Thyroid gland (tissue), 4 donors: Measurements from ENCODE around the gene DOHH. TPM values are rescaled to one million over a fixed set of nuclear protein-coding genes. Genes with fewer than 3 reads are reported as not detected.

Source experiments
- DNase-seq, 2 donors: peaks; one replicate each; pipeline ENCODE4 v3.0.0-alpha.2; 2019
- H3K27ac ChIP-seq, 3 donors: fragments of 200-600 bp; sonication (generic); 1 replicate in 2 of 3; 2 replicates in 1 of 3; pipeline ENCODE4 v1.5.1; 2016 to 2019; ENCODE audit warnings: mild to moderate bottlenecking in 1 of 3, moderate library complexity in 1 of 3
- H3K27me3 ChIP-seq: fragments of 200-600 bp; sonication (generic); one replicate; pipeline ENCODE4 v1.5.1; 2019
- H3K36me3 ChIP-seq, 2 donors: fragments of 200-600 bp; sonication (generic); one replicate each; pipeline ENCODE4 v1.5.1; 2016 to 2019
- H3K4me1 ChIP-seq, 2 donors: fragments of 200-600 bp; sonication (generic); one replicate each; pipeline ENCODE4 v1.5.1; 2017 to 2019
- H3K4me3 ChIP-seq, 3 donors: fragments of 200-600 bp; sonication (generic); replicated peaks in 1 of 3; 1 replicate in 2 of 3; 2 replicates in 1 of 3; pipeline ENCODE4 v1.5.1; 2016; ENCODE audit warnings: mild to moderate bottlenecking in 1 of 3
- H3K9me3 ChIP-seq: fragments of 200-600 bp; sonication (generic); one replicate; pipeline ENCODE4 v1.5.1; 2017
- POLR2A ChIP-seq, 2 donors: fragments of 450-650 bp; IDR thresholded peaks; one replicate each; pipeline ENCODE4 v1.6.1; 2017; ENCODE audit warnings: antibody characterized with exemption in 2 of 2, mild to moderate bottlenecking in 2 of 2, moderate library complexity in 1 of 2
- WGBS, 2 donors: methylation state at CpG; one replicate each; pipeline ENCODE4 v1.1.5; 2017; 5-methylcytosine and 5-hydroxymethylcytosine counted together
- intact Hi-C: fragments of 100-400 bp; cut with DNase I; formaldehyde crosslinking; loops from one replicate; pipeline ENCODE4 v1.15.1; 2023
- total RNA-seq, 4 donors: library from RNA; depleted of rRNA; stranded (reverse); fragments of >200 nt; gene quantifications; one replicate each; pipeline ENCODE4 v1.2.3, GENCODE V29; 2016
- TF ChIP-seq, protein P1 (sequence below), 6 experiments: fragments of 200-600 bp in 3 of 6; fragments of 450-650 bp in 3 of 6; sonication (generic) in 3 of 6; IDR thresholded peaks; one replicate each; pipeline ENCODE4 v1.5.1; 2016 to 2019; ENCODE audit warnings: antibody characterized with exemption in 6 of 6, mild to moderate bottlenecking in 2 of 6, inconsistent platforms in 1 of 6, moderate library complexity in 1 of 6

Gene DOHH
- total RNA-seq, 4 donors from 2014 or later, result 9.0 to 18.9 (median 13.6) TPM

DNA sequence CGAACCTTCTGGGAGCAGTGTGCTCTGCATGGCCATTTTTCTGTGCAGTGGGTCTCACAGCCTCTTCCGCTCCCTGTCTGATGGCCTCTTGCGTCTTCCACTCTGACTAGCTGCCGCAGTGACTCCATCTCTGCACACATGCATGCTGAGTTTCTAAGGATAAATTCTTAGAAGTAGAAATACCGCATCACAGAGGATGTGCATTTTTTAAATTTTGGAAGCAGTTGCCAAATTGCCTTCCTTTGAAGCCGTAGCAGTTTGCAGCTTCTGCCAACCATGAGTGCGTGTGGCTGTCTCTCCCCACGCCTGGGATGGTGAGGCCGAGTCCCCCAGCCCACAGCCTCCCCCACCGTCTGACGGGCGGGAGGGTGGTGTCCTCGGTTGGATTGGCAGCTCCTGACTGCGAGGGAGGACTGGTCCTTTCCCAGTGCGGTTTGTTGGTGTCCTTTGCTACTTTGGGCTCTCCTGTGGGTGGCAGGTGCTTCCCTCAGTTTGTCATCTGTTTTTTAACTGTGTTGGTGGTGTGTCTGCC, 15.5 kb upstream of the DOHH start:
- no peaks in the 10 kb centered on the region for H3K36me3 ChIP-seq
- H3K27ac ChIP-seq, result no peak overlapping the region
- H3K4me1 ChIP-seq, result peaks cover 0 to 9% of the 10 kb centered on the region in 2 donors
- H3K27me3 ChIP-seq, result no peaks in the 10 kb centered on the region
- no peak overlapping the region for H3K4me3 ChIP-seq
- intact Hi-C loops, result no loop called here
- no peaks in the 10 kb centered on the region for H3K9me3 ChIP-seq
- TF ChIP-seq, protein P1, sequence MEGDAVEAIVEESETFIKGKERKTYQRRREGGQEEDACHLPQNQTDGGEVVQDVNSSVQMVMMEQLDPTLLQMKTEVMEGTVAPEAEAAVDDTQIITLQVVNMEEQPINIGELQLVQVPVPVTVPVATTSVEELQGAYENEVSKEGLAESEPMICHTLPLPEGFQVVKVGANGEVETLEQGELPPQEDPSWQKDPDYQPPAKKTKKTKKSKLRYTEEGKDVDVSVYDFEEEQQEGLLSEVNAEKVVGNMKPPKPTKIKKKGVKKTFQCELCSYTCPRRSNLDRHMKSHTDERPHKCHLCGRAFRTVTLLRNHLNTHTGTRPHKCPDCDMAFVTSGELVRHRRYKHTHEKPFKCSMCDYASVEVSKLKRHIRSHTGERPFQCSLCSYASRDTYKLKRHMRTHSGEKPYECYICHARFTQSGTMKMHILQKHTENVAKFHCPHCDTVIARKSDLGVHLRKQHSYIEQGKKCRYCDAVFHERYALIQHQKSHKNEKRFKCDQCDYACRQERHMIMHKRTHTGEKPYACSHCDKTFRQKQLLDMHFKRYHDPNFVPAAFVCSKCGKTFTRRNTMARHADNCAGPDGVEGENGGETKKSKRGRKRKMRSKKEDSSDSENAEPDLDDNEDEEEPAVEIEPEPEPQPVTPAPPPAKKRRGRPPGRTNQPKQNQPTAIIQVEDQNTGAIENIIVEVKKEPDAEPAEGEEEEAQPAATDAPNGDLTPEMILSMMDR (IDR thresholded peaks at IDR 0.05), result no peak
- TF ChIP-seq POLR2A (IDR thresholded peaks at IDR 0.05), result no peak
- WGBS, 2 donors, result 82 to 86% methylated on average over 13 to 15 of the region's 15 CpGs
- DNase-seq, result no peak

DNA sequence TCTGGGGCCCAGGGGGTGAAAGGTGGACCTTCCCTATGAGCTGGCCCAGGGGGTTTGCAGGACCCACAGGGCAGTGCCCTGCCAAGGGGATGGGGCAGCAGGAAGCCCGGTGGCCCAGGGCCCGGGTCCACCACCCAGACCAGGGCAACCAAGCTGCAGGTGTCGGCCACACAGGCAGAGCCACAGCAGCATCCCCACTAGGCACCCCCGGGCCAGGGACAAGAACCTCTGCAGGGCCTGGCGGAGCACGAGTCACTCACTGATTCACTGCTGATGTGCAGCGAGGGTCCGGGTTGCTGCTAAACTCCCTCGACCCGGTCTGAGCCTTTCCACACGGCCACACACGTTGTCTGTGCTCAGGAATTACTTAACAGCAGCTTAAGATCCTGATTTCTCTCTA, 14.5 kb upstream of the DOHH start:
- WGBS, 2 donors, result 88% methylated on average over 7 to 8 of the region's 12 CpGs
- H3K4me1 ChIP-seq, result peaks cover 0 to 9% of the 10 kb centered on the region in 2 donors
- H3K9me3 ChIP-seq, result no peaks in the 10 kb centered on the region
- H3K27ac ChIP-seq, result no peak overlapping the region
- DNase-seq, result no peak
- no peak overlapping the region for H3K4me3 ChIP-seq
- H3K36me3 ChIP-seq, result no peaks in the 10 kb centered on the region
- H3K27me3 ChIP-seq, result no peaks in the 10 kb centered on the region
- TF ChIP-seq, protein P1 (IDR thresholded peaks at IDR 0.05), result no peak
- intact Hi-C loops, result no loop called here

DNA sequence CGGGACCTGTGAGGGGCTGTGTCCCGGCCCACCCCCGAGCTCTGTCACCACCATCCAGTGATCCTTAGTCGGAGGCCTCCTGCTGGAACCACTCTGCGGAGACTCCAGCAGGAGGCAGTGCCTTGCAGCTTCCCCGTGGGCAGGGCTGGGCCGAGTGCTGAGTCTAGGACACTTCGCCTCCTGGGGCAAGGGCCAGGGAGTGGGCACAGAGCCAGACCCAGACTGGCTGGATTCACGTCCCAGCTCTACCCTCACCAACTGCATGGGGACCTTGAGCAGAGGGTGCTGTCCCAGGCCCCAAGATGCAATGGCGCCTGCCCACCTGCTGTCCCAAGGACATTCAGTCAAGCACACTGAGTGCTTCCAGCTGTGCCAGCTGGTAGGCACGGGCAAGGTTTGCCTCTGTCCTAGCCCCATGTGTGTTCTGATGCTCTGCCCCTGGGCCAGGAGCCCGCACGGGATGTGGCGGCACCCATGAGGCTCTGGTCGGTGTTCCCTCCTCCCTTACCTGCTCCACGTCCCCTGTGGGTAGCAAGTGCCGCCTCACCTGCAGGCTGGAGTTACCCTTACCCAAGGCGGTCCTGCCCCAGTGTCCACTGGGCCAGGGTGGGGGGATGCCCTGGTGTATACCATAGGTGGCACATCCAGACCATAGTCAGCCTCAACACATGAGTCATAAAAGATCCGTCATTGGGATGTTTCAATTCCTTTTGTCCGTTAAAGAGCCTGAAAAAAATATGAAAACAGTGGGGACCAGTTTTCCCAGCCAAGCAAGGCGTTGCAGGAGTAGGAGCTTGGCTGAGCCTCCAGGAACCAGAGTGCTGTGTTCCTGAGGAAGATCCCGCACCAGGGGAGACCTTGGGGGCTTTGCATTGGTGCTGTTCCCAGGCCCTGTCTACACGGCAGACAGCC, 13.0 kb upstream of the DOHH start:
- Histone ChIP-seq H3K9me3 (no peaks in the 10 kb centered on the region), H3K27me3 (no peaks in the 10 kb centered on the region), H3K36me3 (no peaks in the 10 kb centered on the region), H3K4me3 (no peak overlapping the region), H3K27ac (no peak overlapping the region), H3K4me1 (peaks cover 0 to 3% of the 10 kb centered on the region in 2 donors)
- 82 to 91% methylated on average over 16 to 21 of the region's 23 CpGs for WGBS, 2 donors
- no peak for TF ChIP-seq POLR2A (IDR thresholded peaks at IDR 0.05)
- TF ChIP-seq, protein P1 (IDR thresholded peaks at IDR 0.05), result no peak
- intact Hi-C loops, result no loop called here
- peak; percentile 19 to 37 for DNase-seq

DNA sequence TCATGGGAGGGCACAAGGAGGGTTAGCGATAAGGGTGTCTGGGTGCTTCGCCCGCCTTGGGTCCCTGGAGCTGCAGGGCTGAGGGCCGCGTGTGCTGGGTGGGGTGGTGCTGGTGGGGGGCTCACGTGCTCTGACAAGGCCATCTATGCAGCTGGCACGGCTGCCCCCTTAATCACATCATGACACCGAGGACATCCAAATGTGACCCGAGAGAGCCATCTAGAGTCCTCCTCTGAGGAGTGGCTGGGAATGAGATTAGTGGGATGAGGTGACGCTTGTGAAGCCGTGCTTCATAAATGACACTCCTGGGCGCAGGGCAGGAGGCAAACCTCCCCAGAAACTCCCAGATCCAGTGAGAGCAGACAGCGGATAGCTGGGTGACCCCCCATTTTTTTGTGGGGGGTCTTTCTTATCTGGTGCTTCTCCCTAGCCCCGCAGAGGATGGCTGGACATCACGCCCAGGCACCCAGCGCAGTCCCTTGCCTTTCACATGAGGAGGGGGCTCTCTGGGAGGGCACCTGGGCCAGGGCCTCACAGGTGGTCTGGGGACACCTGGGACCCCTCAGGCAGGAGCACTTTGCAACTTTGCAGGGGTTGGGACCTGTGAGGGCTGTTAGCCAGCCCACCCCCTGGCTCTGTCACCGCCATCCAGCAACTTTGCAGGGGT, 12.2 kb upstream of the DOHH start:
- no peaks in the 10 kb centered on the region for H3K27me3 ChIP-seq
- no peak overlapping the region for H3K27ac ChIP-seq
- no peaks in the 10 kb centered on the region for H3K36me3 ChIP-seq
- no peak for DNase-seq
- no peak overlapping the region for H3K4me3 ChIP-seq
- intact Hi-C loops, result no loop called here
- 87 to 89% methylated on average over 12 to 15 of the region's 17 CpGs for WGBS, 2 donors
- H3K9me3 ChIP-seq, result no peaks in the 10 kb centered on the region
- TF ChIP-seq POLR2A (IDR thresholded peaks at IDR 0.05), result no peak
- TF ChIP-seq, protein P1 (IDR thresholded peaks at IDR 0.05), result no peak
- peaks cover 2 to 3% of the 10 kb centered on the region in 2 donors for H3K4me1 ChIP-seq
